Calu3 (cell line): ENCODE measurements around the gene CAPN15. TPM values are rescaled to one million over a fixed set of nuclear protein-coding genes. Genes with fewer than 3 reads are reported as not detected.

Source experiments
- BruUV-seq: library from RNA; stranded (reverse); fragments of 400-500 nt; replicated peaks from 2 replicates; lab custom pipeline; 2021; lab: Mats Ljungman, UMichigan
- CTCF ChIA-PET: fragments of 300-600 bp; sonication (Branson Sonifier 250); formaldehyde crosslinking; loops from one replicate; lab custom pipeline; 2022; ENCODE audit warnings: antibody characterized with exemption; lab: Charles Lee
- DNase-seq: peaks from one replicate; pipeline ENCODE4 v3.0.0; 2022
- H3K27ac Mint-ChIP-seq: one replicate; pipeline ENCODE4 v1.8.0; 2022; ENCODE audit warnings: mixed read lengths; ENCODE audit not compliant: unreplicated experiment
- H3K27me3 Mint-ChIP-seq: one replicate; pipeline ENCODE4 v1.8.0; 2022; ENCODE audit warnings: mixed read lengths; ENCODE audit not compliant: unreplicated experiment
- H3K36me3 Mint-ChIP-seq: one replicate; pipeline ENCODE4 v1.8.0; 2022; ENCODE audit warnings: mild to moderate bottlenecking, moderate library complexity, mixed read lengths; ENCODE audit not compliant: insufficient read depth, unreplicated experiment
- H3K4me1 Mint-ChIP-seq: one replicate; pipeline ENCODE4 v1.8.0; 2022; ENCODE audit warnings: mild to moderate bottlenecking, low read depth, mixed read lengths; ENCODE audit not compliant: unreplicated experiment
- H3K4me3 Mint-ChIP-seq: one replicate; pipeline ENCODE4 v1.8.0; 2022; ENCODE audit warnings: mild to moderate bottlenecking, low read depth, moderate library complexity, mixed read lengths; ENCODE audit not compliant: unreplicated experiment
- H3K9me3 Mint-ChIP-seq: one replicate; pipeline ENCODE4 v1.8.0; 2022; ENCODE audit warnings: low read depth, mixed read lengths; ENCODE audit not compliant: unreplicated experiment
- intact Hi-C: fragments of 100-400 bp; cut with micrococcal nuclease; formaldehyde crosslinking; loops from one replicate; pipeline ENCODE4 v1.10.0; 2022; ENCODE audit not compliant: unreplicated experiment
- total RNA-seq: library from RNA; stranded (reverse); gene quantifications from 2 replicates; pipeline ENCODE4 v1.2.3, GENCODE V29; 2022
- TF ChIP-seq, protein P1 (sequence below): fragments of 200-600 bp; IDR thresholded peaks from one replicate; pipeline ENCODE4 v1.8.0; 2022; ENCODE audit warnings: antibody characterized with exemption; ENCODE audit not compliant: unreplicated experiment

Gene CAPN15
- total RNA-seq, 1 experiment from 2014 or later: 108 TPM

DNA sequence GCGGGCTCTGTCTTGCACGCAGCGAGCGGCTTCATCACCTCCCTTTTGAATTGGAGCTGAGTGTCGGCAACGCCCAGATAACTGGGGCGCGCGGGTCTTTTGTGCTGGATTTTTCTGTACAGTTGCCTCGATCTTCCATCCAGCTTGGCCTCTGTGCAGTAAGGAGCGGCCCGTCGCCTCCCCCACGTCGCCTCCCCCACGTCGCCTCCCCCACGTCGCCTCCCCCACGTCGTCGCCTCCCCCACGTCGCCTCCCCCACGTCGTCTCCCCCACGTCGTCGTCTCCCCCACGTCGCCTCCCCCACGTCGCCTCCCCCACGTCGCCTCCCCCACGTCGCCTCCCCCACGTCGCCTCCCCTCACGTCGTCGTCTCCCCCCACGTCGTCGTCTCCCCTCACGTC lies 17.0 kb downstream of the CAPN15 start:
- BruUV-seq: no TSS peak
- no peak for DNase-seq
- no peak overlapping the region for H3K27ac Mint-ChIP-seq
- intact Hi-C loops: no loop called here
- H3K4me1 Mint-ChIP-seq: no peaks in the 10 kb centered on the region
- no peaks in the 10 kb centered on the region for H3K27me3 Mint-ChIP-seq
- peaks cover 28% of the 10 kb centered on the region for H3K36me3 Mint-ChIP-seq
- no peaks in the 10 kb centered on the region for H3K9me3 Mint-ChIP-seq
- H3K4me3 Mint-ChIP-seq: no peak overlapping the region
- TF ChIP-seq, protein P1, sequence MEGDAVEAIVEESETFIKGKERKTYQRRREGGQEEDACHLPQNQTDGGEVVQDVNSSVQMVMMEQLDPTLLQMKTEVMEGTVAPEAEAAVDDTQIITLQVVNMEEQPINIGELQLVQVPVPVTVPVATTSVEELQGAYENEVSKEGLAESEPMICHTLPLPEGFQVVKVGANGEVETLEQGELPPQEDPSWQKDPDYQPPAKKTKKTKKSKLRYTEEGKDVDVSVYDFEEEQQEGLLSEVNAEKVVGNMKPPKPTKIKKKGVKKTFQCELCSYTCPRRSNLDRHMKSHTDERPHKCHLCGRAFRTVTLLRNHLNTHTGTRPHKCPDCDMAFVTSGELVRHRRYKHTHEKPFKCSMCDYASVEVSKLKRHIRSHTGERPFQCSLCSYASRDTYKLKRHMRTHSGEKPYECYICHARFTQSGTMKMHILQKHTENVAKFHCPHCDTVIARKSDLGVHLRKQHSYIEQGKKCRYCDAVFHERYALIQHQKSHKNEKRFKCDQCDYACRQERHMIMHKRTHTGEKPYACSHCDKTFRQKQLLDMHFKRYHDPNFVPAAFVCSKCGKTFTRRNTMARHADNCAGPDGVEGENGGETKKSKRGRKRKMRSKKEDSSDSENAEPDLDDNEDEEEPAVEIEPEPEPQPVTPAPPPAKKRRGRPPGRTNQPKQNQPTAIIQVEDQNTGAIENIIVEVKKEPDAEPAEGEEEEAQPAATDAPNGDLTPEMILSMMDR: no peak
- CTCF ChIA-PET: interaction anchor here (0.6 kb wide), 1 partner anchor 1862 kb away, joined by 5 read pairs; no protein-coding TSS in a partner anchor

DNA sequence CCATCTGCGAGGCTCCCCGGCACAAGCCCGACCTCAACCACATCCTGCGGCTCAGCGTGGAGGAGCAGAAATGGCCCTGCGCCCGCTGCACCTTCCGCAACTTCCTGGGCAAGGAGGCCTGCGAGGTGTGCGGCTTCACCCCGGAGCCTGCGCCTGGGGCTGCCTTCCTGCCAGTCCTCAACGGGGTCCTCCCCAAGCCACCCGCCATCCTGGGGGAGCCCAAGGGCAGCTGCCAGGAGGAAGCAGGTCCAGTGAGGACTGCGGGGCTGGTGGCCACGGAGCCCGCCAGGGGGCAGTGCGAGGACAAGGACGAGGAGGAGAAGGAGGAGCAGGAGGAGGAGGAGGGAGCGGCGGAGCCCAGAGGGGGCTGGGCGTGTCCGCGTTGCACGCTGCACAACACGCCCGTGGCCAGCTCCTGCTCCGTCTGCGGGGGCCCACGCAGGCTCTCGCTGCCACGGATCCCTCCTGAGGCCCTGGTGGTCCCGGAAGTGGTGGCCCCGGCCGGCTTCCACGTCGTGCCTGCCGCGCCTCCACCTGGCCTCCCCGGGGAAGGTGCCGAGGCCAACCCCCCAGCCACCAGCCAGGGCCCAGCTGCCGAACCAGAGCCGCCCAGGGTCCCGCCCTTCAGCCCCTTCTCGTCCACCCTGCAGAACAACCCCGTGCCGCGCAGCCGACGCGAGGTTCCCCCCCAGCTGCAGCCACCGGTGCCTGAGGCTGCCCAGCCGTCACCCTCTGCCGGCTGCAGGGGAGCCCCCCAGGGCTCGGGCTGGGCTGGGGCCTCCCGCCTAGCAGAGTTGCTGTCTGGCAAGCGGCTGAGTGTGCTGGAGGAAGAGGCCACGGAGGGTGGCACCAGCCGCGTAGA lies 19.6 kb downstream of the CAPN15 start:
- peaks cover 30% of the 10 kb centered on the region for H3K36me3 Mint-ChIP-seq
- H3K9me3 Mint-ChIP-seq: no peaks in the 10 kb centered on the region
- CTCF ChIA-PET: no interaction called here
- H3K27me3 Mint-ChIP-seq: no peaks in the 10 kb centered on the region
- intact Hi-C loops: no loop called here
- no peak for DNase-seq
- TF ChIP-seq, protein P1: no peak
- H3K27ac Mint-ChIP-seq: no peak overlapping the region
- H3K4me1 Mint-ChIP-seq: no peaks in the 10 kb centered on the region
- BruUV-seq: no TSS peak
- no peak overlapping the region for H3K4me3 Mint-ChIP-seq

DNA sequence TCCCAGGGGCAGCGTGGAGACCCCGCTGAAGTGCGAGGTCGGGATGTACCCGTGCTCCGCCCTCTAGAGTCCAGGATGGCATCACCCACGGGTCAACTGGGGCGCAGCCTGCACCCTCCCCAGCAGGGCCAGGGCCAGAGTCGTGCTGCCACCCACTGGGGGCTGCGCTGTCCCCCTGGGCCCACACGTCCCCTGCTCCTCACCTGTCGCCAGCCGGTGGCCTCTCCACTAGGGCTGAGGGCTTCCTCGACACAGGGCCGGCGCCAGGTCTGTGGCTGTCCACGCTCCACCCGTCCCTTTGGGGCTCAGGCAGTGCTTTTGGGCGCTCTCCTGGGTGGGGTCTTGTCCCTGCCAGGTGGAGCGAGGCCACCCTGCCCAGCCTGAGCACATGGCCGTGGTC lies 21.1 kb downstream of the CAPN15 start:
- H3K27ac Mint-ChIP-seq: no peak overlapping the region
- H3K36me3 Mint-ChIP-seq: peaks cover 34% of the 10 kb centered on the region
- no TSS peak for BruUV-seq
- H3K4me3 Mint-ChIP-seq: no peak overlapping the region
- H3K27me3 Mint-ChIP-seq: no peaks in the 10 kb centered on the region
- no peaks in the 10 kb centered on the region for H3K4me1 Mint-ChIP-seq
- TF ChIP-seq, protein P1: no peak
- no peak for DNase-seq
- intact Hi-C loops: no loop called here
- CTCF ChIA-PET: interaction anchor here (0.5 kb wide), 1 partner anchor 91 kb away, joined by 5 read pairs; no protein-coding TSS in a partner anchor
- no peaks in the 10 kb centered on the region for H3K9me3 Mint-ChIP-seq

DNA sequence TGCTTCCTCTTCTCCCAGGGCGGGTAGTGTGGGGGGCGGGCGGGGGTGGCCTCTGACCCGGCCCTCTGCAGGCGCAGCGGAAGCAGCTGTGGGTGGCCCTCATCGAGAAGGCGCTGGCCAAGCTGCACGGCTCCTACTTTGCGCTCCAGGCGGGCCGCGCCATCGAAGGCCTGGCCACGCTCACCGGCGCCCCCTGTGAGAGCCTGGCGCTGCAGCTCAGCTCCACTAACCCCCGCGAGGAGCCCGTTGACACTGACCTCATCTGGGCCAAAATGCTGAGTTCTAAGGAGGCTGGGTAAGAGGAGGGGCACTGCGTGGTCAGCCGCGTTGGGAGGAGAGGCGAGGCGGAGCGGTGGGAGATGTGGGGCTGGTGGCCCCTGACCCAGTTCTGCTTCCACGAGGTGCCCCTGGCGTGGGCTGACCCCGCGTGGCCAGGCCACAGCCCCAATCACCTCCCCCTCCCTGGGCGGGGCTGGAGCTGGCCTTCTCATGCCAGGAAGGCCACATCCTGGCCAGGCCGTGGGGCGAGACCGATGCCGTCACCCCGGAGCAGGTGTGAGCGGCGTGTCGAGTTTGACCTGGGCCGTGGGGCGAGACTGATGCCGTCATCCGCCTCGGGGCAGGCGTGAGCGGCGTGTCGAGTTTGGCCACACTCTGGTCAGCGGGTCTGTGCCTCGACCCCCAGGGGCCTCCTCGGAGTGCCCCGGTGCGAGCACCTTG lies 22.2 kb downstream of the CAPN15 start:
- Mint-ChIP-seq H3K36me3 (peaks cover 35% of the 10 kb centered on the region), H3K9me3 (no peaks in the 10 kb centered on the region), H3K27ac (no peak overlapping the region), H3K4me1 (no peaks in the 10 kb centered on the region), H3K27me3 (no peaks in the 10 kb centered on the region), H3K4me3 (no peak overlapping the region)
- intact Hi-C loops: no loop called here
- BruUV-seq: no TSS peak
- TF ChIP-seq, protein P1: peak; percentile 21
- DNase-seq: no peak
- CTCF ChIA-PET: no interaction called here
